ENCODE results near the gene PRPSAP2. TPM values are rescaled to one million over a fixed set of nuclear protein-coding genes. Genes with fewer than 3 reads are reported as not detected.

PRPSAP2 gene
- total and polyA plus RNA-seq, 2 donors (not counting 1 experiment from before 2014, with no cell fraction given) = 27.1 to 58.8 TPM

DNA sequence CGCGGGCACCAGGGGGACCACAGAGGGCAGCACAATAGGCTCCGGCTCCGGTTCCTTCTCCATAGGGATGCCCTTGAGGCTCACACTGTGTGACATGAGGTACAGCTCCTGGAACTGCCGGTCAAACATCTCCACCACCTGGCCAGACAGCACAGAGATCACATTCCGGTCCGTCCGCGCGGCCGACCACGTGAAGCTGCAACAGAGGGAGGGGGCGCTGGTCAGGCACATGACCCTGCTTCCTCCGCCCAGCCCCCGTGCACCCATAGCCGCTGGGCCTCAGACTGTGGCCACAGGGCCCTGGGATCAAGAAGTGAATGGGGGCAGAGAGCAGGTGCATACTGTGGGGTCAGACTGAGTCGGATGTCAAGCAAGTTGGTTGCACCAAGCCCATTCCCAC is 120.7 kb downstream of the PRPSAP2 start:
- no peaks in the 10 kb centered on the region for H3K4me1 Mint-ChIP-seq
- no peaks in the 10 kb centered on the region for H3K9me3 ChIP-seq (ENCODE audit: control extremely low read depth in 1 of 3, control insufficient read depth in 2 of 3, insufficient read depth in 1 of 3, low read length in 2 of 3)
- ChIA-PET CTCF (no interaction called here), POLR2A (interaction anchor here (0.5 kb wide), 1 partner anchor 64 kb away, joined by 6 read pairs; no protein-coding TSS in a partner anchor)
- intact Hi-C loops (cut with micrococcal nuclease) = no loop called here
- TF ChIP-seq EZH2 (IDR thresholded peaks at IDR 0.05; ENCODE audit: borderline replicate concordance, insufficient read depth, low read depth, low read length, poor library complexity, severe bottlenecking) = no peak
- TF ChIP-seq, protein P1, sequence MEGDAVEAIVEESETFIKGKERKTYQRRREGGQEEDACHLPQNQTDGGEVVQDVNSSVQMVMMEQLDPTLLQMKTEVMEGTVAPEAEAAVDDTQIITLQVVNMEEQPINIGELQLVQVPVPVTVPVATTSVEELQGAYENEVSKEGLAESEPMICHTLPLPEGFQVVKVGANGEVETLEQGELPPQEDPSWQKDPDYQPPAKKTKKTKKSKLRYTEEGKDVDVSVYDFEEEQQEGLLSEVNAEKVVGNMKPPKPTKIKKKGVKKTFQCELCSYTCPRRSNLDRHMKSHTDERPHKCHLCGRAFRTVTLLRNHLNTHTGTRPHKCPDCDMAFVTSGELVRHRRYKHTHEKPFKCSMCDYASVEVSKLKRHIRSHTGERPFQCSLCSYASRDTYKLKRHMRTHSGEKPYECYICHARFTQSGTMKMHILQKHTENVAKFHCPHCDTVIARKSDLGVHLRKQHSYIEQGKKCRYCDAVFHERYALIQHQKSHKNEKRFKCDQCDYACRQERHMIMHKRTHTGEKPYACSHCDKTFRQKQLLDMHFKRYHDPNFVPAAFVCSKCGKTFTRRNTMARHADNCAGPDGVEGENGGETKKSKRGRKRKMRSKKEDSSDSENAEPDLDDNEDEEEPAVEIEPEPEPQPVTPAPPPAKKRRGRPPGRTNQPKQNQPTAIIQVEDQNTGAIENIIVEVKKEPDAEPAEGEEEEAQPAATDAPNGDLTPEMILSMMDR (IDR thresholded peaks at IDR 0.05) = no peak
- no peaks in the 10 kb centered on the region for H3K27me3 ChIP-seq (replicated peaks in 1 of 4; ENCODE audit: control extremely low read depth in 1 of 4, control insufficient read depth in 3 of 4, insufficient read depth in 4 of 4, low read length in 3 of 4)
- no peak for DNase-seq
- no peak overlapping the region for H3K27ac ChIP-seq (ENCODE audit: low read length in 2 of 2)
- no peak overlapping the region for H2AFZ ChIP-seq (ENCODE audit: insufficient read depth, low read depth, low read length, poor library complexity, severe bottlenecking)
- no peaks in the 10 kb centered on the region for H3K79me2 ChIP-seq (ENCODE audit: control insufficient read depth, insufficient read depth, low read length)
- no peak overlapping the region for H3K4me3 Mint-ChIP-seq
- no peaks in the 10 kb centered on the region for H4K20me1 ChIP-seq (ENCODE audit: control insufficient read depth, insufficient read depth, low read length, poor library complexity, severe bottlenecking)
- H3K4me2 ChIP-seq (replicated peaks; ENCODE audit: low read depth, low read length, poor library complexity, severe bottlenecking) = no peak overlapping the region
- no peaks in the 10 kb centered on the region for H3K4me1 ChIP-seq (ENCODE audit: control insufficient read depth in 2 of 2, insufficient read depth in 2 of 2, low read length in 2 of 2)
- no peak overlapping the region for H3K9ac ChIP-seq (ENCODE audit: low read length)
- H3K27me3 Mint-ChIP-seq = no peaks in the 10 kb centered on the region
- peaks cover 0 to 19% of the 10 kb centered on the region in 2 experiments for H3K36me3 ChIP-seq (replicated peaks in 1 of 2; ENCODE audit: control extremely low read depth in 1 of 2, control insufficient read depth in 1 of 2, extremely low read depth in 1 of 2, insufficient read depth in 2 of 2, low read length in 1 of 2)
- no peak overlapping the region for H3K27ac Mint-ChIP-seq
- no peak for ATAC-seq (ENCODE audit: low read depth)
- H3K4me3 ChIP-seq (ENCODE audit: control extremely low read depth in 1 of 5, extremely low read depth in 1 of 5, insufficient read depth in 1 of 5, low read depth in 2 of 5, low read length in 4 of 5) = no peak overlapping the region
- no peaks in the 10 kb centered on the region for H3K9me3 Mint-ChIP-seq (ENCODE audit: insufficient read depth)
- WGBS (ENCODE audit: insufficient coverage) = 95% methylated on average over 17 of the region's 17 CpGs

Small RNA genes lying within 50 kb of the gene (small RNA-seq; reads per million reads assigned to genes)
- gene RF00324 (ENCODE audit: insufficient read length, low read depth, low replicate concordance) = not detected

Other genes starting within 250 kb of the PRPSAP2 start
- not detected in 2 replicates for gene TBC1D28, start 213.7 kb upstream of the PRPSAP2 start, total RNA-seq
- gene TBC1D28, start 213.7 kb upstream of the PRPSAP2 start, polyA plus RNA-seq = 1.1 TPM in 1 of 2 replicates, not detected in the other
- gene FOXO3B, start 175.8 kb upstream of the PRPSAP2 start, total RNA-seq = 7.1 and 7.6 TPM in 2 replicates
- 1.4 and 1.8 TPM in 2 replicates for gene FOXO3B, start 175.8 kb upstream of the PRPSAP2 start, polyA plus RNA-seq
- gene FBXW10, start 114.1 kb upstream of the PRPSAP2 start, total RNA-seq = 0.15 TPM in 1 of 2 replicates, not detected in the other
- gene FBXW10, start 114.1 kb upstream of the PRPSAP2 start, polyA plus RNA-seq = not detected in 2 replicates
- 37.1 and 42.5 TPM in 2 replicates for gene TVP23B, start 76.9 kb upstream of the PRPSAP2 start, total RNA-seq
- 6.6 and 13.2 TPM in 2 replicates for gene TVP23B, start 76.9 kb upstream of the PRPSAP2 start, polyA plus RNA-seq
- not detected in 2 replicates for gene SLC5A10, start 94.0 kb downstream of the PRPSAP2 start, total RNA-seq
- gene SLC5A10, start 94.0 kb downstream of the PRPSAP2 start, polyA plus RNA-seq = 0.03 TPM in 1 of 2 replicates, not detected in the other
- gene FAM83G, start 146.6 kb downstream of the PRPSAP2 start, total RNA-seq = 14.3 and 14.6 TPM in 2 replicates
- 4.2 and 4.7 TPM in 2 replicates for gene FAM83G, start 146.6 kb downstream of the PRPSAP2 start, polyA plus RNA-seq
- 59.8 and 73.8 TPM in 2 replicates for gene GRAP, start 188.8 kb downstream of the PRPSAP2 start, total RNA-seq
- gene GRAP, start 188.8 kb downstream of the PRPSAP2 start, polyA plus RNA-seq = 78.7 and 93.2 TPM in 2 replicates

Measured in B cell (primary cell).